ENCODE data around the gene SMAD7. TPM values are rescaled to one million over a fixed set of nuclear protein-coding genes. Genes with fewer than 3 reads are reported as not detected.
A peak's percentile ranks its signal among the peaks of the same experiment; 100 is the strongest.

The SMAD7 gene
- total RNA-seq, 1 experiment from 2014 or later = 3.8 TPM

GRCh38 chr18:48940854-48941611, 9.7 kb downstream of the SMAD7 start:
- DNase-seq (ENCODE audit: low read depth, low spot score) = no peak

GRCh38 chr18:48939205-48940097, 11.3 kb downstream of the SMAD7 start:
- in situ Hi-C loops (cut with HindIII; ENCODE audit: low pct_unique_long_range_greater_than_20kb, low sequenced_read_pairs) = no loop called here
- no peak for DNase-seq (ENCODE audit: low read depth, low spot score)

More at GRCh38 chr18:48940854-48941611, 9.7 kb downstream of the SMAD7 start:
- in situ Hi-C loops (cut with HindIII; ENCODE audit: low pct_unique_long_range_greater_than_20kb, low sequenced_read_pairs) = no loop called here

- in situ Hi-C loops (cut with HindIII; ENCODE audit: low pct_unique_long_range_greater_than_20kb, low sequenced_read_pairs) = no loop called here
- DNase-seq (ENCODE audit: low read depth, low spot score) = no peak
These were observed 11.9 kb downstream of the SMAD7 start for GRCh38 chr18:48938827-48939204.

- no peak for DNase-seq (ENCODE audit: low read depth, low spot score)
- in situ Hi-C loops (cut with HindIII; ENCODE audit: low pct_unique_long_range_greater_than_20kb, low sequenced_read_pairs) = no loop called here
These were observed 12.7 kb downstream of the SMAD7 start for GRCh38 chr18:48937869-48938750.

GRCh38 chr18:48935433-48935774, 15.4 kb downstream of the SMAD7 start:
- in situ Hi-C loops (cut with HindIII; ENCODE audit: low pct_unique_long_range_greater_than_20kb, low sequenced_read_pairs) = no loop called here
- DNase-seq (ENCODE audit: low read depth, low spot score) = no peak

- in situ Hi-C loops (cut with HindIII; ENCODE audit: low pct_unique_long_range_greater_than_20kb, low sequenced_read_pairs) = no loop called here
These were observed 15.9 kb downstream of the SMAD7 start for GRCh38 chr18:48934723-48935432.

GRCh38 chr18:48934415-48934722, 16.4 kb downstream of the SMAD7 start:
- no peak for DNase-seq (ENCODE audit: low read depth, low spot score)
- in situ Hi-C loops (cut with HindIII; ENCODE audit: low pct_unique_long_range_greater_than_20kb, low sequenced_read_pairs) = no loop called here

More at GRCh38 chr18:48934723-48935432, 15.9 kb downstream of the SMAD7 start:
- DNase-seq (ENCODE audit: low read depth, low spot score) = no peak

- no peak for DNase-seq (ENCODE audit: low read depth, low spot score)
- in situ Hi-C loops (cut with HindIII; ENCODE audit: low pct_unique_long_range_greater_than_20kb, low sequenced_read_pairs) = no loop called here
These were observed 17.0 kb downstream of the SMAD7 start for GRCh38 chr18:48933578-48934414.

- in situ Hi-C loops (cut with HindIII; ENCODE audit: low pct_unique_long_range_greater_than_20kb, low sequenced_read_pairs) = no loop called here
- DNase-seq (ENCODE audit: low read depth, low spot score) = no peak
These were observed 17.8 kb downstream of the SMAD7 start for GRCh38 chr18:48932822-48933510.

GRCh38 chr18:48932462-48932818, 18.3 kb downstream of the SMAD7 start:
- in situ Hi-C loops (cut with HindIII; ENCODE audit: low pct_unique_long_range_greater_than_20kb, low sequenced_read_pairs) = no loop called here
- DNase-seq (ENCODE audit: low read depth, low spot score) = no peak

- in situ Hi-C loops (cut with HindIII; ENCODE audit: low pct_unique_long_range_greater_than_20kb, low sequenced_read_pairs) = no loop called here
- no peak for DNase-seq (ENCODE audit: low read depth, low spot score)
These were observed 18.9 kb downstream of the SMAD7 start for GRCh38 chr18:48931680-48932461.

GRCh38 chr18:48930926-48931325, 19.8 kb downstream of the SMAD7 start:
- in situ Hi-C loops (cut with HindIII; ENCODE audit: low pct_unique_long_range_greater_than_20kb, low sequenced_read_pairs) = no loop called here
- no peak for DNase-seq (ENCODE audit: low read depth, low spot score)

GRCh38 chr18:48929941-48930713, 20.6 kb downstream of the SMAD7 start:
- peak; percentile 62 for DNase-seq (ENCODE audit: low read depth, low spot score)
- in situ Hi-C loops (cut with HindIII; ENCODE audit: low pct_unique_long_range_greater_than_20kb, low sequenced_read_pairs) = no loop called here

- in situ Hi-C loops (cut with HindIII; ENCODE audit: low pct_unique_long_range_greater_than_20kb, low sequenced_read_pairs) = no loop called here
- no peak for DNase-seq (ENCODE audit: low read depth, low spot score)
These were observed 21.6 kb downstream of the SMAD7 start for GRCh38 chr18:48929212-48929612.

- peak; percentile 36 for DNase-seq (ENCODE audit: low read depth, low spot score)
- in situ Hi-C loops (cut with HindIII; ENCODE audit: low pct_unique_long_range_greater_than_20kb, low sequenced_read_pairs) = no loop called here
These were observed 22.0 kb downstream of the SMAD7 start for GRCh38 chr18:48928787-48929186.
